PC-3 (cell line): ENCODE data around the gene PBLD. TPM values are rescaled to one million over a fixed set of nuclear protein-coding genes. Genes with fewer than 3 reads are reported as not detected.

Source experiments
- ATAC-seq: fragments of 200-7000 bp; cut with Tn5 transposase; 2 replicates; pipeline ENCODE4 v1.9.1; 2020; ENCODE audit warnings: mild to moderate bottlenecking, moderate library complexity
- BruUV-seq: library from RNA; stranded (reverse); fragments of 400-500 nt; replicated peaks from 2 replicates; lab custom pipeline; 2021; lab: Mats Ljungman, UMichigan
- CTCF ChIA-PET: fragments of 300-600 bp; sonication (Branson Sonifier 250); formaldehyde crosslinking; loops from one replicate; lab custom pipeline; 2022; ENCODE audit warnings: antibody characterized with exemption; lab: Charles Lee
- POLR2A ChIA-PET: fragments of 300-600 bp; sonication (Branson Sonifier 250); formaldehyde crosslinking; loops from one replicate; lab custom pipeline; 2022; ENCODE audit warnings: antibody characterized with exemption; ENCODE audit not compliant: unreplicated experiment; lab: Charles Lee
- DNase-seq: peaks from one replicate; pipeline ENCODE4 v3.0.0-alpha.2; 2015
- H2AFZ ChIP-seq: fragments of 300-600 bp; sonication (generic); 2 replicates; pipeline ENCODE4 v1.6.0; 2016; ENCODE audit warnings: antibody characterized with exemption, low read length
- H3F3A ChIP-seq: fragments of 300-600 bp; sonication (generic); one replicate; pipeline ENCODE4 v1.6.0; 2017; ENCODE audit warnings: antibody characterized with exemption, low read length, control low read depth, mild to moderate bottlenecking; ENCODE audit not compliant: unreplicated experiment
- H3K27ac ChIP-seq: fragments of 300-600 bp; sonication (generic); 2 replicates; pipeline ENCODE4 v1.5.1; 2016; ENCODE audit warnings: mild to moderate bottlenecking, low read length
- H3K27me3 ChIP-seq: fragments of 300-600 bp; sonication (generic); 2 replicates; pipeline ENCODE4 v1.6.1; 2016; ENCODE audit warnings: low read length, mixed read lengths
- H3K36me3 ChIP-seq: fragments of 300-600 bp; sonication (generic); 2 replicates; pipeline ENCODE4 v1.6.1; 2016; ENCODE audit warnings: low read depth, mixed run types, low read length, mixed read lengths
- H3K4me1 ChIP-seq: fragments of 300-600 bp; sonication (generic); 2 replicates; pipeline ENCODE4 v1.5.1; 2016; ENCODE audit warnings: low read length; ENCODE audit not compliant: insufficient read depth
- H3K4me2 ChIP-seq: fragments of 300-600 bp; sonication (generic); 2 replicates; pipeline ENCODE4 v1.6.0; 2016; ENCODE audit warnings: low read length
- H3K4me3 ChIP-seq: fragments of 300-600 bp; sonication (generic); 2 replicates; pipeline ENCODE4 v1.5.1; 2016; ENCODE audit warnings: mild to moderate bottlenecking, low read length, mixed read lengths
- H3K79me2 ChIP-seq: fragments of 300-600 bp; sonication (generic); 2 replicates; pipeline ENCODE4 v1.6.1; 2017; ENCODE audit warnings: low read length, mixed read lengths
- H3K9ac ChIP-seq: fragments of 300-600 bp; sonication (generic); 2 replicates; pipeline ENCODE4 v1.6.0; 2016; ENCODE audit warnings: mild to moderate bottlenecking, low read length
- H3K9me2 ChIP-seq: fragments of 300-600 bp; sonication (generic); replicated peaks from 2 replicates; pipeline ENCODE4 v1.6.1; 2016; ENCODE audit warnings: mixed run types, low read length, mixed read lengths
- H3K9me3 ChIP-seq: fragments of 300-600 bp; sonication (generic); 2 replicates; pipeline ENCODE4 v1.6.1; 2016; ENCODE audit warnings: low read length, mixed read lengths
- H4K20me1 ChIP-seq: fragments of 300-600 bp; sonication (generic); 2 replicates; pipeline ENCODE4 v1.6.1; 2016; ENCODE audit warnings: low read length, mixed read lengths
- EZH2 ChIP-seq: fragments of 300-600 bp; sonication (generic); IDR thresholded peaks from one replicate; pipeline ENCODE4 v1.6.1; 2017; ENCODE audit warnings: antibody characterized with exemption, mild to moderate bottlenecking, low read length; ENCODE audit not compliant: unreplicated experiment
- EZH2phosphoT487 ChIP-seq: fragments of 300-600 bp; sonication (generic); IDR thresholded peaks from 2 replicates; pipeline ENCODE4 v1.6.1; 2018; ENCODE audit warnings: mild to moderate bottlenecking, antibody characterized with exemption, low read length, borderline replicate concordance
- intact Hi-C: fragments of 100-400 bp; cut with micrococcal nuclease; formaldehyde crosslinking; loops from 2 replicates; pipeline ENCODE4 v1.9.0; 2023
- total RNA-seq: library from RNA; depleted of rRNA; stranded (reverse); fragments of >200 nt; gene quantifications from 2 replicates; pipeline ENCODE4 v1.2.3, GENCODE V29; 2014
- TF ChIP-seq, protein P1 (sequence below): fragments of 300-600 bp; sonication (generic); conservative IDR thresholded peaks from 2 replicates; pipeline ENCODE4 v1.5.1; 2017; ENCODE audit warnings: antibody characterized with exemption, low read depth, mild to moderate bottlenecking, low read length

Gene PBLD
- total RNA-seq, 1 experiment from 2014 or later: 1.1 TPM

DNA sequence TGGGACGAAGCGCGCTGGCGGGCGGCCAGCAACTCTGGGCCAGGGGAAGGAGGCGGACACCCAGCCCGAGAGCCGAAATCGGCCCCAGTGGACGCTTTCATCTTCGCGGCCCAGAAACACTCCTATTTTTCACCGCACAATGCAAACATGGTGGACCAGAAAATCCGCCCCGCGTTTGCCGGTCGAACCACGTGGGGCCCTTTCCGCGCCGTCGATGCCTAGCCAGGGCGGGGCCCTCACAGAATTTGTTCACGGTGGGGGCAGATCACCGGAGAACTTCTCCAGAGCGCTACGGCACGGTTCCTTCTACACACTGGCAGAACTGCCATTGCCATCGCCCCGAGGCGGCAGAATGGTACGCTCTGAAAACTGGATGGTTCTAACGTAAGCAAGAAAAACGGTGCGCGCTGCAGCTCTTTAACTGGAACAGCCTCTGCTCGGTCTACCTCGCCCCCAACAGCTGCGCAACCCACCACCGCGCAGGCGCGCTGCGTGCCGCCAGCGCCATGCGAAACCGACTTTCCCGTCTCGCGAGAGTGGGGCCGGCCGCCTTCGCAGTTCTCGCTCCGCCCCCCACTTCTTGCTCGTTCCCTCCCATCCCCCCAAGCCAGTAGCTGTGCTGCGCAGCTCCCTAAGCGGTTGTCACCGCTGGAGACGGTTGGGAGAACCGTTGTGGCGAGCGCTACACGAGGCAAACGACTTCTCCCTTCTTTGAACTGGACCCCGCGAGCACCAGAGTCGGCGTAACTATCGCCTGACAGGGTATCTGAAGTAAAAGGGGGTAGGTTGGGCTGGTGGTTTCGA, 1.1 kb downstream of the PBLD start, which contains the start of gene HNRNPH3:
TSS of gene HNRNPH3 (plus strand) at position 610 of the 804 bp plus-strand sequence. CDS start 5,158 bp downstream, outside the sequence.
- Histone ChIP-seq H3K9me2 (no peaks in the 10 kb centered on the region), H3K4me2 (peak within 1 kb of the TSS; percentile 81), H3K79me2 (peaks cover 55% of the 10 kb centered on the region), H3K36me3 (peaks cover 32% of the 10 kb centered on the region), H3K27ac (peak within 1 kb of the TSS; percentile 82), H3K4me1 (peaks cover 44% of the 10 kb centered on the region), H3K9me3 (no peaks in the 10 kb centered on the region), H3F3A (no peaks in the 10 kb centered on the region), H4K20me1 (peaks cover 40% of the 10 kb centered on the region), H3K4me3 (peak within 1 kb of the TSS; percentile 87), H2AFZ (peak within 1 kb of the TSS; percentile 86), H3K27me3 (no peaks in the 10 kb centered on the region), H3K9ac (peak within 1 kb of the TSS; percentile 96)
- intact Hi-C loops: loop anchor here (5.0 to 10.0 kb wide), 5 partner anchors 244 to 571 kb away; partner anchors contain the start of genes CCAR1, DDX50 and SIRT1
- TSS peak; percentile 79 for BruUV-seq
- TF ChIP-seq, protein P1, sequence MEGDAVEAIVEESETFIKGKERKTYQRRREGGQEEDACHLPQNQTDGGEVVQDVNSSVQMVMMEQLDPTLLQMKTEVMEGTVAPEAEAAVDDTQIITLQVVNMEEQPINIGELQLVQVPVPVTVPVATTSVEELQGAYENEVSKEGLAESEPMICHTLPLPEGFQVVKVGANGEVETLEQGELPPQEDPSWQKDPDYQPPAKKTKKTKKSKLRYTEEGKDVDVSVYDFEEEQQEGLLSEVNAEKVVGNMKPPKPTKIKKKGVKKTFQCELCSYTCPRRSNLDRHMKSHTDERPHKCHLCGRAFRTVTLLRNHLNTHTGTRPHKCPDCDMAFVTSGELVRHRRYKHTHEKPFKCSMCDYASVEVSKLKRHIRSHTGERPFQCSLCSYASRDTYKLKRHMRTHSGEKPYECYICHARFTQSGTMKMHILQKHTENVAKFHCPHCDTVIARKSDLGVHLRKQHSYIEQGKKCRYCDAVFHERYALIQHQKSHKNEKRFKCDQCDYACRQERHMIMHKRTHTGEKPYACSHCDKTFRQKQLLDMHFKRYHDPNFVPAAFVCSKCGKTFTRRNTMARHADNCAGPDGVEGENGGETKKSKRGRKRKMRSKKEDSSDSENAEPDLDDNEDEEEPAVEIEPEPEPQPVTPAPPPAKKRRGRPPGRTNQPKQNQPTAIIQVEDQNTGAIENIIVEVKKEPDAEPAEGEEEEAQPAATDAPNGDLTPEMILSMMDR: no peak
- TF ChIP-seq EZH2 (no peak), EZH2phosphoT487 (no peak)
- CTCF ChIA-PET: interaction anchor here (0.7 to 3.1 kb wide), 2 partner anchors 112 to 119 kb away, joined by 3 to 18 read pairs; no protein-coding TSS in a partner anchor
- POLR2A ChIA-PET: interaction anchor here (0.6 to 1.2 kb wide), 6 partner anchors 18 to 1077 kb away, joined by 4 to 24 read pairs (median 6); no protein-coding TSS in a partner anchor
- DNase-seq (peak; percentile 100), ATAC-seq (peak; percentile 74)

DNA sequence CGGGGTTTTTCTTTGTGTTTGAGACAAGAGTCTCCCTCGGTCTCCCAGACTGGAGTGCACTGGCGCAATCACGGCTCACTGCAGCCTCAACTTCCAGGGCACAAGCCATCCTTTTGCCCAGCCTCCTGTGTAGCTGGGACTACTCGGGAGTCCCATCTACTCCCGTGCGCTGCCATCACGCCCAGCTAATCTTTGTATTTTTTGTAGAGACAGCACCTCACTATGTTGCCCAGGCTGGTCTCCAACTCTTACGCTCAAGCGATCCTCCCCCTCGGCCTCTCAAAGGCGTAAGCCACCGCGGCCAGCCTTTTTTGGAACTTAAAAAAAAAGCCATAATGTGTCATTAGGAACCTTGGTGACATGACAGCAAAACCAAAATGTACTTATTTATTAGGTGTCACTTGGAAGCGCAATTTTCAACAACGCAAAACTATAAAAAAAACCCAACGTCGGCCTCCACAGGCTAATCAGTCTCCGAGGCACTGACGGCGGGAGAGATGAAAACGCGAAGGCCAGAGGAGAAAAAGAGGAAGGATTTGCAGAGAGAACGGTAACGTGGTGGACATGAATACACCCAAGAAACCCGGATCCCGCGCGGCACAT, 1.8 kb downstream of the PBLD start:
- CTCF ChIA-PET: interaction anchor here (3.1 kb wide), 1 partner anchor 118 kb away, joined by 18 read pairs; no protein-coding TSS in a partner anchor
- Histone ChIP-seq H3K9me2 (no peaks in the 10 kb centered on the region), H3K27ac (peak overlapping the region; percentile 82), H3K79me2 (peaks cover 48% of the 10 kb centered on the region), H3K4me1 (peaks cover 37% of the 10 kb centered on the region), H4K20me1 (peaks cover 33% of the 10 kb centered on the region), H3K36me3 (peaks cover 26% of the 10 kb centered on the region; the same call in 1 of the 2 replicates), H2AFZ (peak overlapping the region; percentile 86), H3K9ac (peak overlapping the region; percentile 96), H3K27me3 (no peaks in the 10 kb centered on the region), H3K4me3 (peak overlapping the region; percentile 87), H3F3A (no peaks in the 10 kb centered on the region), H3K4me2 (peak overlapping the region; percentile 81), H3K9me3 (no peaks in the 10 kb centered on the region)
- no TSS peak for BruUV-seq
- TF ChIP-seq, protein P1: no peak
- no peak for TF ChIP-seq EZH2
- TF ChIP-seq EZH2phosphoT487: no peak
- POLR2A ChIA-PET: interaction anchor here (0.6 to 1.2 kb wide), 2 partner anchors 128 to 516 kb away, joined by 3 to 7 read pairs; no protein-coding TSS in a partner anchor
- DNase-seq: no peak
- intact Hi-C loops: loop anchor here (5.0 to 10.0 kb wide), 5 partner anchors 244 to 571 kb away; partner anchors contain the start of genes CCAR1, DDX50 and SIRT1
- no peak for ATAC-seq
